Coronary artery (tissue), 2 donors: ENCODE measurements around the gene CHRND.
A peak's percentile ranks its signal among the peaks of the same experiment; 100 is the strongest.

ENCODE experiments used
- DNase-seq: peaks from one replicate; pipeline ENCODE4 v3.0.0-alpha.2; 2017; ENCODE audit warnings: low spot score
- H3K27ac ChIP-seq, 2 donors: fragments of 200-600 bp; sonication (generic); one replicate each; pipeline ENCODE4 v1.5.1; 2016 to 2019
- H3K4me3 ChIP-seq: fragments of 200-600 bp; sonication (generic); 2 replicates; pipeline ENCODE4 v1.5.1; 2016; ENCODE audit warnings: mild to moderate bottlenecking, moderate library complexity
- CTCF ChIP-seq: fragments of 200-600 bp; sonication (generic); IDR thresholded peaks from one replicate; pipeline ENCODE4 v1.5.1; 2019; ENCODE audit warnings: antibody characterized with exemption

The CHRND gene

GRCh38 chr2:232542715-232543467, 16.9 kb downstream of the CHRND start:
- no peak overlapping the region for H3K4me3 ChIP-seq
- peak; percentile 52 for DNase-seq
- H3K27ac ChIP-seq, result no peak overlapping the region
- no peak for TF ChIP-seq CTCF

- peak; percentile 53 for DNase-seq
- Histone ChIP-seq H3K27ac (no peak overlapping the region), H3K4me3 (no peak overlapping the region)
- no peak for TF ChIP-seq CTCF
Observed at GRCh38 chr2:232543491-232543890, 17.5 kb downstream of the CHRND start.

GRCh38 chr2:232543928-232544631, 18.1 kb downstream of the CHRND start:
- Histone ChIP-seq H3K4me3 (no peak overlapping the region), H3K27ac (no peak overlapping the region)
- peak; percentile 50 for DNase-seq
- TF ChIP-seq CTCF, result no peak

GRCh38 chr2:232544674-232545073, 18.7 kb downstream of the CHRND start:
- TF ChIP-seq CTCF, result no peak
- peak; percentile 28 for DNase-seq

DNA sequence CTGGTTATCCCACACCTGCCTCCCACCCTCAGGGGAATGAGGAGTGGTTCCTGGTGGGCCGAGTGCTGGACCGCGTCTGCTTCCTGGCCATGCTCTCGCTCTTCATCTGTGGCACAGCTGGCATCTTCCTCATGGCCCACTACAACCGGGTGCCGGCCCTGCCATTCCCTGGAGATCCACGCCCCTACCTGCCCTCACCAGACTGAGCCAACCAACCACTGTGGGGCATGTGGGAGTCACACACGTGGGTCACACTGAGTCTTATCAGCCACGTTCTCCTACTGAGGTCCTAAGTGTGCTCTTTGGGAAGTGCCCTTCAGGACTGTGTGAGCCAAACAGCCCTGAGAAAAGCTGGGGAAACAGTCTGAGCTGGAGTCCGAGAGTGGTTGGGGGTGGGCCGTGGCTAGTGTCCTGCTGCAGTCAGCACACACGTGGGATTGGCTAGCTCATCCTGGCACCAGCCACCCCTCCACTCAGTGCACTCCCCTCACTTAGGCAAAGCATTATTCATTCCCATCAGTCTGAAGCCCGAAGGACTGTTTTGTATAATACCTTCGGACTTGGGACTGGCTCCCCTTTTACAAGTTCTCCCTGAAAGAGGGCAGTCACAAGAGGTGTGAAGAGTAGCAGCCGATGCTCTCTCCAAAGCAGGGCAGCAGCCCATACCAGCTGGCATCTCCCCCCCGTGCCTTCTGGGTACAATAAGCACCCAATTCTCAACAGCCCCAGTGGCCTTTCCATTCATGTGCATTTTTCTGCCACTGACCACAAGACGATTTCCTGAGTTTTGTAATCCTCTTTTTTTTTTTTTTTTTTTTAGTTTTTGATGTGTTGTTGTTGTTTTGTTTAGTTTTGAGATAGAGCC, 19.8 kb downstream of the CHRND start:
- H3K27ac ChIP-seq, result no peak overlapping the region
- no peak overlapping the region for H3K4me3 ChIP-seq
- TF ChIP-seq CTCF, result no peak
- DNase-seq, result peak; percentile 58

More at GRCh38 chr2:232544674-232545073, 18.7 kb downstream of the CHRND start:
- Histone ChIP-seq H3K4me3 (no peak overlapping the region), H3K27ac (no peak overlapping the region)

GRCh38 chr2:232547991-232548390, 22.0 kb downstream of the CHRND start:
- TF ChIP-seq CTCF, result no peak
- no peak for DNase-seq
- Histone ChIP-seq H3K27ac (no peak overlapping the region), H3K4me3 (no peak overlapping the region)
